MM.1S (cell line): Measurements from ENCODE around the gene DENND4A.

Experiments
- DNase-seq: peaks from one replicate; pipeline ENCODE4 v3.0.0-alpha.2; 2015
- H2AFZ ChIP-seq: fragments of 300-600 bp; sonication (generic); 2 replicates; pipeline ENCODE4 v1.6.0; 2016; ENCODE audit warnings: antibody characterized with exemption, low read length
- H3F3A ChIP-seq: fragments of 300-600 bp; sonication (generic); 2 replicates; pipeline ENCODE4 v1.6.1; 2016; ENCODE audit warnings: mild to moderate bottlenecking, antibody characterized with exemption, low read length, moderate library complexity, mixed read lengths; ENCODE audit not compliant: insufficient read depth
- H3K27ac ChIP-seq: fragments of 300-600 bp; sonication (generic); 2 replicates; pipeline ENCODE4 v1.5.1; 2016; ENCODE audit warnings: mild to moderate bottlenecking, low read length
- H3K27me3 ChIP-seq: fragments of 300-600 bp; sonication (generic); replicated peaks from 2 replicates; pipeline ENCODE4 v1.6.0; 2016; ENCODE audit warnings: low read length; ENCODE audit not compliant: insufficient read depth
- H3K36me3 ChIP-seq: fragments of 300-600 bp; sonication (generic); replicated peaks from 2 replicates; pipeline ENCODE4 v1.6.1; 2016; ENCODE audit warnings: mild to moderate bottlenecking, low read length, mixed read lengths; ENCODE audit not compliant: insufficient read depth
- H3K4me1 ChIP-seq: fragments of 300-600 bp; sonication (generic); 2 replicates; pipeline ENCODE4 v1.6.1; 2016; ENCODE audit warnings: low read length, mixed read lengths
- H3K4me2 ChIP-seq: fragments of 300-600 bp; sonication (generic); 2 replicates; pipeline ENCODE4 v1.6.0; 2016; ENCODE audit warnings: low read depth, low read length
- H3K4me3 ChIP-seq: fragments of 300-600 bp; sonication (generic); 2 replicates; pipeline ENCODE4 v1.5.1; 2016; ENCODE audit warnings: low read length, mixed read lengths
- H3K79me2 ChIP-seq: fragments of 300-600 bp; sonication (generic); 2 replicates; pipeline ENCODE4 v1.6.1; 2016; ENCODE audit warnings: mixed run types, low read length, mixed read lengths
- H3K9ac ChIP-seq: fragments of 300-600 bp; sonication (generic); 2 replicates; pipeline ENCODE4 v1.6.1; 2016; ENCODE audit warnings: low read length, mixed read lengths
- H3K9me2 ChIP-seq: fragments of 300-600 bp; sonication (generic); replicated peaks from 2 replicates; pipeline ENCODE4 v1.6.1; 2016; ENCODE audit warnings: mild to moderate bottlenecking, low read length, mixed read lengths; ENCODE audit not compliant: insufficient read depth
- H3K9me3 ChIP-seq: fragments of 300-600 bp; sonication (generic); replicated peaks from 2 replicates; pipeline ENCODE4 v1.6.1; 2016; ENCODE audit warnings: mild to moderate bottlenecking, low read length, mixed read lengths; ENCODE audit not compliant: insufficient read depth
- H4K20me1 ChIP-seq: fragments of 300-600 bp; sonication (generic); 2 replicates; pipeline ENCODE4 v1.6.1; 2016; ENCODE audit warnings: mild to moderate bottlenecking, low read length, moderate library complexity, mixed read lengths; ENCODE audit not compliant: insufficient read depth
- CTCF ChIP-seq: fragments of 300-600 bp; sonication (generic); IDR thresholded peaks from 2 replicates; pipeline ENCODE4 v1.5.1; 2016; ENCODE audit warnings: antibody characterized with exemption, low read length, mixed read lengths
- EZH2 ChIP-seq: fragments of 300-600 bp; sonication (generic); optimal IDR thresholded peaks from 2 replicates; pipeline ENCODE3; 2017; ENCODE audit warnings: low read depth, mild to moderate bottlenecking, antibody characterized with exemption, low read length, mixed read lengths
- EZH2phosphoT487 ChIP-seq: fragments of 300-600 bp; sonication (generic); IDR thresholded peaks from 2 replicates; pipeline ENCODE4 v1.6.1; 2018; ENCODE audit warnings: antibody characterized with exemption, low read length

Gene DENND4A

GRCh38 chr15:65724464-65725215 lies 67.5 kb downstream of the DENND4A start:
- Histone ChIP-seq H3K4me2 (no peak overlapping the region), H4K20me1 (no peaks in the 10 kb centered on the region), H3K27me3 (no peaks in the 10 kb centered on the region), H3K4me3 (no peak overlapping the region), H3K9ac (no peak overlapping the region), H3K9me2 (no peaks in the 10 kb centered on the region), H3K9me3 (no peaks in the 10 kb centered on the region), H3K79me2 (no peaks in the 10 kb centered on the region), H3K36me3 (0 out of 2 replicates have a peak, but pooled peaks cover 8% of the 10 kb centered on the region), H2AFZ (no peak overlapping the region), H3K27ac (no peak overlapping the region), H3K4me1 (no peaks in the 10 kb centered on the region), H3F3A (no peaks in the 10 kb centered on the region)
- no peak for DNase-seq
- no peak for TF ChIP-seq CTCF
- no peak for TF ChIP-seq EZH2
- no peak for TF ChIP-seq EZH2phosphoT487

DNA sequence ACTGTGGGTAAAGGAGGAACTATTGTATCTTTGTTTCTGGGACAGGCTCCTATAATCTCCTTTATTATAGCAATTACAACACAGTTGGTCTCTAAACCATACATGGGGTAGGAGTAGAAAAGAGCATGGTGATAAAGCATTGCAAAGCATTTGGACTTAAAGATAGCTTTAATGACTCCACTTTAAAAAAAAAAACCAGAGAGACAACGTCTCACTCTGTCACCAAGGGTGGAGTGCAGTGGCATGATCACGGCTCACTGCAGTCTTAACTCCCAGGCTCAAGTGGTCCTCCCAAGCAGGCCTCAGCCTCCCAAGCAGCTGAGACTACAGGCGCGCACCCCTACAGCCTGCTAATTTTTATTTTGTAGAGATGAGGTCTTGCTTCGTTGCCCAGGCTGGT lies 68.2 kb downstream of the DENND4A start:
- H3K4me1 ChIP-seq, result no peaks in the 10 kb centered on the region
- H3K27me3 ChIP-seq, result no peaks in the 10 kb centered on the region
- DNase-seq, result no peak
- H3K79me2 ChIP-seq, result no peaks in the 10 kb centered on the region
- H3K4me2 ChIP-seq, result no peak overlapping the region
- no peak overlapping the region for H2AFZ ChIP-seq
- H3F3A ChIP-seq, result no peaks in the 10 kb centered on the region
- H3K36me3 ChIP-seq, result 0 out of 2 replicates have a peak, but pooled peaks cover 5% of the 10 kb centered on the region
- H4K20me1 ChIP-seq, result no peaks in the 10 kb centered on the region
- no peak overlapping the region for H3K9ac ChIP-seq
- no peaks in the 10 kb centered on the region for H3K9me2 ChIP-seq
- H3K27ac ChIP-seq, result no peak overlapping the region
- no peaks in the 10 kb centered on the region for H3K9me3 ChIP-seq
- no peak overlapping the region for H3K4me3 ChIP-seq
- TF ChIP-seq EZH2phosphoT487, result no peak
- no peak for TF ChIP-seq EZH2
- TF ChIP-seq CTCF, result no peak

GRCh38 chr15:65722191-65722590 lies 69.9 kb downstream of the DENND4A start:
- H3K4me3 ChIP-seq, result no peak overlapping the region
- H3K9ac ChIP-seq, result no peak overlapping the region
- H3K27me3 ChIP-seq, result no peaks in the 10 kb centered on the region
- 0 out of 2 replicates have a peak, but pooled peaks cover 4% of the 10 kb centered on the region for H3K36me3 ChIP-seq
- no peaks in the 10 kb centered on the region for H3K9me2 ChIP-seq
- DNase-seq, result no peak
- H4K20me1 ChIP-seq, result no peaks in the 10 kb centered on the region
- H3K9me3 ChIP-seq, result no peaks in the 10 kb centered on the region
- no peaks in the 10 kb centered on the region for H3K4me1 ChIP-seq
- no peak overlapping the region for H2AFZ ChIP-seq
- no peaks in the 10 kb centered on the region for H3F3A ChIP-seq
- H3K27ac ChIP-seq, result no peak overlapping the region
- no peaks in the 10 kb centered on the region for H3K79me2 ChIP-seq
- H3K4me2 ChIP-seq, result no peak overlapping the region
- TF ChIP-seq CTCF (no peak), EZH2phosphoT487 (no peak), EZH2 (no peak)
